SK-N-SH treated with all-trans-retinoic acid at 6 μM for 48 hours (cell line): ENCODE results near the gene CCDC88C.

Source experiments
- ATAC-seq: fragments of 200-7000 bp; cut with Tn5 transposase; 3 replicates; pipeline ENCODE4 v1.9.1; 2020; ENCODE audit warnings: mild to moderate bottlenecking, moderate library complexity
- ARNTL ChIP-seq: fragments of 450-650 bp; formaldehyde crosslinking; IDR thresholded peaks from 2 replicates; pipeline ENCODE4 v1.5.0; 2020; ENCODE audit warnings: low read depth, mild to moderate bottlenecking, moderate library complexity, borderline replicate concordance
- BACH2 ChIP-seq: fragments of 250-450 bp; sonication (Bioruptor Pico); IDR thresholded peaks from 2 replicates; pipeline ENCODE4 v1.9.0; 2021; ENCODE audit warnings: mild to moderate bottlenecking, borderline replicate concordance
- CSDC2 ChIP-seq: fragments of 250-450 bp; sonication (Bioruptor Pico); IDR thresholded peaks from 2 replicates; pipeline ENCODE4 v1.5.0; 2020; ENCODE audit warnings: mild to moderate bottlenecking, moderate library complexity
- ESRRG ChIP-seq: fragments of 250-450 bp; sonication (Bioruptor Pico); IDR thresholded peaks from 2 replicates; pipeline ENCODE4 v1.6.1; 2021; ENCODE audit warnings: mild to moderate bottlenecking
- GLIS3 ChIP-seq: fragments of 250-450 bp; sonication (Bioruptor Pico); IDR thresholded peaks from 2 replicates; pipeline ENCODE4 v1.5.0; 2020; ENCODE audit warnings: mild to moderate bottlenecking, moderate library complexity
- ISL1 ChIP-seq: fragments of 250-450 bp; sonication (Bioruptor Pico); IDR thresholded peaks from 2 replicates; pipeline ENCODE4 v2.1.2; 2022; ENCODE audit warnings: mild to moderate bottlenecking, moderate library complexity
- OSR1 ChIP-seq: fragments of 250-450 bp; sonication (Bioruptor Pico); IDR thresholded peaks from 2 replicates; pipeline ENCODE4 v1.8.0; 2022; ENCODE audit warnings: moderate library complexity, mild to moderate bottlenecking, inconsistent platforms
- PPARA ChIP-seq: fragments of 250-450 bp; sonication (Bioruptor Pico); IDR thresholded peaks from 2 replicates; pipeline ENCODE4 v1.5.0; 2020; ENCODE audit warnings: mild to moderate bottlenecking, borderline replicate concordance
- RARB ChIP-seq: fragments of 250-450 bp; sonication (Bioruptor Pico); IDR thresholded peaks from 2 replicates; pipeline ENCODE4 v1.8.0; 2021; ENCODE audit warnings: mild to moderate bottlenecking, moderate library complexity
- SNAI2 ChIP-seq: fragments of 250-450 bp; sonication (Bioruptor Pico); IDR thresholded peaks from 2 replicates; pipeline ENCODE4 v1.5.0; 2020; ENCODE audit warnings: mild to moderate bottlenecking, moderate library complexity
- TCF4 ChIP-seq: fragments of 250-450 bp; sonication (Bioruptor Pico); IDR thresholded peaks from 2 replicates; pipeline ENCODE4 v1.8.0; 2021; ENCODE audit warnings: mild to moderate bottlenecking, moderate library complexity, borderline replicate concordance
- TOX ChIP-seq: fragments of 250-450 bp; sonication (Bioruptor Pico); IDR thresholded peaks from 2 replicates; pipeline ENCODE4 v1.8.0; 2021; ENCODE audit warnings: mild to moderate bottlenecking, moderate library complexity, borderline replicate concordance
- ZC3H10 ChIP-seq: fragments of 250-450 bp; sonication (Bioruptor Pico); IDR thresholded peaks from 2 replicates; pipeline ENCODE4 v1.5.1; 2021; ENCODE audit warnings: mild to moderate bottlenecking, moderate library complexity
- ZNF565 ChIP-seq: fragments of 450-650 bp; formaldehyde crosslinking; conservative IDR thresholded peaks from 2 replicates; pipeline ENCODE4 v1.5.0; 2020; ENCODE audit warnings: low read depth, mild to moderate bottlenecking, moderate library complexity
- ZNF70 ChIP-seq: fragments of 450-650 bp; formaldehyde crosslinking; IDR thresholded peaks from 2 replicates; pipeline ENCODE4 v1.5.0; 2020; ENCODE audit warnings: mild to moderate bottlenecking, moderate library complexity
- TF ChIP-seq, protein P1 (sequence below): fragments of 250-450 bp; sonication (Bioruptor Pico); IDR thresholded peaks from 2 replicates; pipeline ENCODE4 v1.8.0; 2021; ENCODE audit warnings: low read depth, mild to moderate bottlenecking, moderate library complexity, borderline replicate concordance
- TF ChIP-seq, protein P2 (sequence below): fragments of 250-450 bp; sonication (Bioruptor Pico); IDR thresholded peaks from 2 replicates; pipeline ENCODE4 v1.5.1; 2021; ENCODE audit warnings: mild to moderate bottlenecking, moderate library complexity
- TF ChIP-seq, protein P3 (sequence below): fragments of 250-450 bp; sonication (Bioruptor Pico); IDR thresholded peaks from 2 replicates; pipeline ENCODE4 v1.8.0; 2020; ENCODE audit warnings: mild to moderate bottlenecking, moderate library complexity, borderline replicate concordance
- TF ChIP-seq, protein P4 (sequence below): fragments of 250-450 bp; sonication (Bioruptor Pico); IDR thresholded peaks from 2 replicates; pipeline ENCODE4 v1.5.0; 2020; ENCODE audit warnings: mild to moderate bottlenecking, moderate library complexity

Gene CCDC88C

DNA sequence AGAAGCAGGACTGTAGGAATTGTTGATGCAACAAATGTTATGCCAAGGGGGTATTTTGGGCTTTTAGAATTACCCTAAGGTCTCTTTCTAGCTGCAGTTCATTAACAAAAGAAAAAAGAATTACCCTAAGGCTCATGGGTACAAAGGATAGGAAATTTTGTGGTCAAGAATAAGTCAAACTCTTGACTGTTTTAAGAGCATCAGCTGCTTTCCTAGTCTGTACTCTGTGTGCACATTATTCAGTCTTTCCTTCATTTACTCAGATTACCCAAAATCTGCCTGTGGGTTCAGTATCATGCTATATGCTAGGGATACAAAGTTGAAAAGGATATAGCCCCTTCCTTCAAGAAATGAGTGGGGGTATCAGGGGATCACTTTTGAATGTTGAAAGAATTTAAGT is 36.5 kb upstream of the CCDC88C start:
- no peak for ATAC-seq
- TF ChIP-seq SNAI2 (CRISPR knock-in tag), result no peak
- no peak for TF ChIP-seq ESRRG (CRISPR knock-in tag)
- no peak for TF ChIP-seq PPARA (CRISPR knock-in tag)
- no peak for TF ChIP-seq ZNF70 (CRISPR knock-in tag)
- TF ChIP-seq, protein P1, sequence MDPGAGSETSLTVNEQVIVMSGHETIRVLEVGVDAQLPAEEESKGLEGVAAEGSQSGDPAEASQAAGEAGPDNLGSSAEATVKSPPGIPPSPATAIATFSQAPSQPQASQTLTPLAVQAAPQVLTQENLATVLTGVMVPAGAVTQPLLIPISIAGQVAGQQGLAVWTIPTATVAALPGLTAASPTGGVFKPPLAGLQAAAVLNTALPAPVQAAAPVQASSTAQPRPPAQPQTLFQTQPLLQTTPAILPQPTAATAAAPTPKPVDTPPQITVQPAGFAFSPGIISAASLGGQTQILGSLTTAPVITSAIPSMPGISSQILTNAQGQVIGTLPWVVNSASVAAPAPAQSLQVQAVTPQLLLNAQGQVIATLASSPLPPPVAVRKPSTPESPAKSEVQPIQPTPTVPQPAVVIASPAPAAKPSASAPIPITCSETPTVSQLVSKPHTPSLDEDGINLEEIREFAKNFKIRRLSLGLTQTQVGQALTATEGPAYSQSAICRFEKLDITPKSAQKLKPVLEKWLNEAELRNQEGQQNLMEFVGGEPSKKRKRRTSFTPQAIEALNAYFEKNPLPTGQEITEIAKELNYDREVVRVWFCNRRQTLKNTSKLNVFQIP (CRISPR knock-in tag), result no peak
- no peak for TF ChIP-seq OSR1 (CRISPR knock-in tag)

DNA sequence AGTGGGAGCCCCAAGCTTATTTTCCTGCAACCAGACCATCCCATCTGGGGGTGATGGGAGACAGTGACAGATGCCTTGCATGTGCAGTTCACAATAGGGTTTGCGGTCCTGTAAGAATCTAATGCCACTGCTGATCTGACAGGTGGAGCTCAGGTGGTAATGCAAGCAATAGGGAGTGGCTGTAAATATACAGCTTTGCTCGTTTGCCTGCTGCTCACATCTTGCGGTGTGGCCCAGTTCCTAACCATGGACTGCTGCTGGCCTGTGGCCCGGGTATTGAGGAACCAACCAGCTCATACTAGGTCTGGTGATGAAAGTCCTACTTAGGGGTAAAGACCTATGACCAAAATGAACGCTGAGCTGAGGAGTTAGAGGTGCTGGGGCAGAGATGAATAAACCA is 36.1 kb upstream of the CCDC88C start:
- no peak for TF ChIP-seq ESRRG (CRISPR knock-in tag)
- TF ChIP-seq TOX, result no peak
- no peak for TF ChIP-seq CSDC2 (CRISPR knock-in tag)
- TF ChIP-seq ZC3H10 (CRISPR knock-in tag), result no peak
- no peak for TF ChIP-seq ISL1 (CRISPR knock-in tag)
- TF ChIP-seq BACH2 (CRISPR knock-in tag), result no peak
- TF ChIP-seq, protein P2, sequence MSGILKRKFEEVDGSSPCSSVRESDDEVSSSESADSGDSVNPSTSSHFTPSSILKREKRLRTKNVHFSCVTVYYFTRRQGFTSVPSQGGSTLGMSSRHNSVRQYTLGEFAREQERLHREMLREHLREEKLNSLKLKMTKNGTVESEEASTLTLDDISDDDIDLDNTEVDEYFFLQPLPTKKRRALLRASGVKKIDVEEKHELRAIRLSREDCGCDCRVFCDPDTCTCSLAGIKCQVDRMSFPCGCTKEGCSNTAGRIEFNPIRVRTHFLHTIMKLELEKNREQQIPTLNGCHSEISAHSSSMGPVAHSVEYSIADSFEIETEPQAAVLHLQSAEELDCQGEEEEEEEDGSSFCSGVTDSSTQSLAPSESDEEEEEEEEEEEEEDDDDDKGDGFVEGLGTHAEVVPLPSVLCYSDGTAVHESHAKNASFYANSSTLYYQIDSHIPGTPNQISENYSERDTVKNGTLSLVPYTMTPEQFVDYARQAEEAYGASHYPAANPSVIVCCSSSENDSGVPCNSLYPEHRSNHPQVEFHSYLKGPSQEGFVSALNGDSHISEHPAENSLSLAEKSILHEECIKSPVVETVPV (CRISPR knock-in tag), result no peak
- TF ChIP-seq RARB (CRISPR knock-in tag), result no peak
- TF ChIP-seq PPARA (CRISPR knock-in tag), result no peak
- TF ChIP-seq, protein P3, sequence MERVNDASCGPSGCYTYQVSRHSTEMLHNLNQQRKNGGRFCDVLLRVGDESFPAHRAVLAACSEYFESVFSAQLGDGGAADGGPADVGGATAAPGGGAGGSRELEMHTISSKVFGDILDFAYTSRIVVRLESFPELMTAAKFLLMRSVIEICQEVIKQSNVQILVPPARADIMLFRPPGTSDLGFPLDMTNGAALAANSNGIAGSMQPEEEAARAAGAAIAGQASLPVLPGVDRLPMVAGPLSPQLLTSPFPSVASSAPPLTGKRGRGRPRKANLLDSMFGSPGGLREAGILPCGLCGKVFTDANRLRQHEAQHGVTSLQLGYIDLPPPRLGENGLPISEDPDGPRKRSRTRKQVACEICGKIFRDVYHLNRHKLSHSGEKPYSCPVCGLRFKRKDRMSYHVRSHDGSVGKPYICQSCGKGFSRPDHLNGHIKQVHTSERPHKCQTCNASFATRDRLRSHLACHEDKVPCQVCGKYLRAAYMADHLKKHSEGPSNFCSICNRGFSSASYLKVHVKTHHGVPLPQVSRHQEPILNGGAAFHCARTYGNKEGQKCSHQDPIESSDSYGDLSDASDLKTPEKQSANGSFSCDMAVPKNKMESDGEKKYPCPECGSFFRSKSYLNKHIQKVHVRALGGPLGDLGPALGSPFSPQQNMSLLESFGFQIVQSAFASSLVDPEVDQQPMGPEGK (CRISPR knock-in tag), result no peak
- no peak for TF ChIP-seq SNAI2 (CRISPR knock-in tag)
- TF ChIP-seq, protein P4, sequence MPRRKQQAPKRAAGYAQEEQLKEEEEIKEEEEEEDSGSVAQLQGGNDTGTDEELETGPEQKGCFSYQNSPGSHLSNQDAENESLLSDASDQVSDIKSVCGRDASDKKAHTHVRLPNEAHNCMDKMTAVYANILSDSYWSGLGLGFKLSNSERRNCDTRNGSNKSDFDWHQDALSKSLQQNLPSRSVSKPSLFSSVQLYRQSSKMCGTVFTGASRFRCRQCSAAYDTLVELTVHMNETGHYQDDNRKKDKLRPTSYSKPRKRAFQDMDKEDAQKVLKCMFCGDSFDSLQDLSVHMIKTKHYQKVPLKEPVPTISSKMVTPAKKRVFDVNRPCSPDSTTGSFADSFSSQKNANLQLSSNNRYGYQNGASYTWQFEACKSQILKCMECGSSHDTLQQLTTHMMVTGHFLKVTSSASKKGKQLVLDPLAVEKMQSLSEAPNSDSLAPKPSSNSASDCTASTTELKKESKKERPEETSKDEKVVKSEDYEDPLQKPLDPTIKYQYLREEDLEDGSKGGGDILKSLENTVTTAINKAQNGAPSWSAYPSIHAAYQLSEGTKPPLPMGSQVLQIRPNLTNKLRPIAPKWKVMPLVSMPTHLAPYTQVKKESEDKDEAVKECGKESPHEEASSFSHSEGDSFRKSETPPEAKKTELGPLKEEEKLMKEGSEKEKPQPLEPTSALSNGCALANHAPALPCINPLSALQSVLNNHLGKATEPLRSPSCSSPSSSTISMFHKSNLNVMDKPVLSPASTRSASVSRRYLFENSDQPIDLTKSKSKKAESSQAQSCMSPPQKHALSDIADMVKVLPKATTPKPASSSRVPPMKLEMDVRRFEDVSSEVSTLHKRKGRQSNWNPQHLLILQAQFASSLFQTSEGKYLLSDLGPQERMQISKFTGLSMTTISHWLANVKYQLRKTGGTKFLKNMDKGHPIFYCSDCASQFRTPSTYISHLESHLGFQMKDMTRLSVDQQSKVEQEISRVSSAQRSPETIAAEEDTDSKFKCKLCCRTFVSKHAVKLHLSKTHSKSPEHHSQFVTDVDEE (CRISPR knock-in tag), result no peak
- TF ChIP-seq ARNTL (CRISPR knock-in tag), result no peak
- no peak for TF ChIP-seq TCF4 (CRISPR knock-in tag)
- TF ChIP-seq, protein P1 (CRISPR knock-in tag), result no peak
- TF ChIP-seq ZNF565 (CRISPR knock-in tag), result no peak
- TF ChIP-seq ZNF70 (CRISPR knock-in tag), result no peak
- no peak for TF ChIP-seq GLIS3 (CRISPR knock-in tag)
- no peak for ATAC-seq

DNA sequence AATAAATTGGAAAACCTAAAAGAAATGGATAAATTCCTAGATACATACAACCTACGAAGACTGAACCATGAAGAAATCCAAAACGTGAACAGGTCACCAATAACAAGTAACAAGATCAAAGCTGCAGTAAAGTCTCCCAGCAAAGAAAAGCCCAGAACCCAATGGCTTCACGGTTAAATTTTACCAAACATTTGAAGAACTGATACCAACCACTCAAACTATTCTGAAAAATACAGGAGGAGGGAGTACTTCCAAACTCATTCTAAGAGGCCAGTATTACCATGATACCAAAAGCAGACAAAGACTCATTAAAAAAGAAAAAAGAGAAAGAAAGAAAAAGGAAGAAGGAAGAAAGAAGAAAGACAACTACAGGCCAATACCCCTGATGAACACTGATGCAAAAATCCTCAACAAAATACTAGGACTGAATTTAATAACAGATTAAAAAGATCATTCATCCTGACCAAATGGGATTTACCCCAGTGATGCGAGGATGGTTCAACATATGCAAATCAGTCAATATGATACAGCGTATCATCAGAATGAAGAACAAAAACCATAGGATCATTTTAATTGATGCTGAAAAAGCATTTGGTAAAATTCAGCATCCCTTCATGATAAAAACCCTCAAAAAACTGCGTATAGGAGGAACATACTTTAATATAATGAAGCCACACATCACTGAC is 26.9 kb upstream of the CCDC88C start:
- TF ChIP-seq CSDC2 (CRISPR knock-in tag) (no peak), TCF4 (CRISPR knock-in tag) (no peak), PPARA (CRISPR knock-in tag) (no peak)
- TF ChIP-seq, protein P2 (CRISPR knock-in tag), result no peak
- TF ChIP-seq, all 23 proteins: peak for 0
- no peak for ATAC-seq
